Upper lobe of left lung (tissue), 4 donors: ENCODE results near the gene CTXN3.

Source experiments
- EP300 ChIP-seq, 4 donors: sonication (generic); formaldehyde crosslinking; IDR thresholded peaks; one replicate each; pipeline ENCODE4 v1.5.1; 2017; ENCODE audit warnings: antibody characterized with exemption in 4 of 4, control low read depth in 2 of 4
- TF ChIP-seq, protein P1 (sequence below), 6 experiments: fragments of 450-650 bp in 4 of 6; fragments of 200-600 bp in 2 of 6; sonication (generic) in 2 of 6; IDR thresholded peaks; one replicate each; pipeline ENCODE4 v1.5.1; 2016 to 2019; ENCODE audit warnings: antibody characterized with exemption in 6 of 6

DNA sequence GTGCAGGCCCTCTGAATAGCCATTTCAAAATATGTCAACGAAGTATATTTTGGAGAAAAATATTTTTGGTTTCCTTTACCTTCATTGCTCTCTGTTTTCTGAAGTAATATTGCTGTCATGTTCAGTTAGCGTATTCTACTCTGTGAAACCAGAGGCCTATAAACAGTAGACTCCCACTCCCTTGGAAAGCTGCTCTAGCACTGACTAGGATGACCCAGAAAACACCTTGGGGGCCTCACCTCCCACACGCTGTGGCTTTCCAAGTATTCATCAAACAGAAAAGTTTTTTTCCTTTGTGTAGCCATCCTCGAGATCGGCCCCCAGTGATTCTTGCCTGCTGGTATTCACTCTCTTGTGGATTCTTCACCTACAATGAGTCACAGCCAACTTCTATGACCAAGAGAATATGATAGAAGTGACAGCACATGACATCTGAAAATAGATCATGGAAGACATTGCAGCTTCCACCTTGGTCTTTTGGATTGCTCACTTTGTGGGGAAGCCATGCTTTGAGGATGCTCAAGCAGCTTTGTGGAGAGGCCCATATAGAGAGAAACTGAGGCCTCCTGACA is 28.9 kb upstream of the CTXN3 start:
- TF ChIP-seq EP300 (IDR thresholded peaks at IDR 0.05): no peak
- TF ChIP-seq, protein P1, sequence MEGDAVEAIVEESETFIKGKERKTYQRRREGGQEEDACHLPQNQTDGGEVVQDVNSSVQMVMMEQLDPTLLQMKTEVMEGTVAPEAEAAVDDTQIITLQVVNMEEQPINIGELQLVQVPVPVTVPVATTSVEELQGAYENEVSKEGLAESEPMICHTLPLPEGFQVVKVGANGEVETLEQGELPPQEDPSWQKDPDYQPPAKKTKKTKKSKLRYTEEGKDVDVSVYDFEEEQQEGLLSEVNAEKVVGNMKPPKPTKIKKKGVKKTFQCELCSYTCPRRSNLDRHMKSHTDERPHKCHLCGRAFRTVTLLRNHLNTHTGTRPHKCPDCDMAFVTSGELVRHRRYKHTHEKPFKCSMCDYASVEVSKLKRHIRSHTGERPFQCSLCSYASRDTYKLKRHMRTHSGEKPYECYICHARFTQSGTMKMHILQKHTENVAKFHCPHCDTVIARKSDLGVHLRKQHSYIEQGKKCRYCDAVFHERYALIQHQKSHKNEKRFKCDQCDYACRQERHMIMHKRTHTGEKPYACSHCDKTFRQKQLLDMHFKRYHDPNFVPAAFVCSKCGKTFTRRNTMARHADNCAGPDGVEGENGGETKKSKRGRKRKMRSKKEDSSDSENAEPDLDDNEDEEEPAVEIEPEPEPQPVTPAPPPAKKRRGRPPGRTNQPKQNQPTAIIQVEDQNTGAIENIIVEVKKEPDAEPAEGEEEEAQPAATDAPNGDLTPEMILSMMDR (IDR thresholded peaks at IDR 0.05): no peak
